Measurements from ENCODE around the gene DVL2.

GRCh38 chr17:7283471-7284216 lies 49.3 kb upstream of the DVL2 start:
- no peak for TF ChIP-seq CTCF (conservative IDR thresholded peaks at IDR 0.05; ENCODE audit: low read depth, low read length)
- no peak for TF ChIP-seq EZH2phosphoT487 (IDR thresholded peaks at IDR 0.05; ENCODE audit: borderline replicate concordance, low read length)

Data from PC-3 (cell line).